GM12892 (cell line): ENCODE results near the gene CMTM8.

ENCODE experiments used
- POLR2A ChIP-seq: IDR thresholded peaks from 2 replicates; pipeline ENCODE4 v1.6.1; 2011; ENCODE audit warnings: low read depth, low read length, control low read depth
- POLR2AphosphoS5 ChIP-seq: IDR thresholded peaks from 2 replicates; pipeline ENCODE4 v1.6.1; 2011; ENCODE audit warnings: low read depth, low read length, control low read depth
- TAF1 ChIP-seq: IDR thresholded peaks from 2 replicates; pipeline ENCODE4 v1.6.1; 2011; ENCODE audit warnings: low read depth, mild to moderate bottlenecking, control low read depth, low read length, borderline replicate concordance

DNA sequence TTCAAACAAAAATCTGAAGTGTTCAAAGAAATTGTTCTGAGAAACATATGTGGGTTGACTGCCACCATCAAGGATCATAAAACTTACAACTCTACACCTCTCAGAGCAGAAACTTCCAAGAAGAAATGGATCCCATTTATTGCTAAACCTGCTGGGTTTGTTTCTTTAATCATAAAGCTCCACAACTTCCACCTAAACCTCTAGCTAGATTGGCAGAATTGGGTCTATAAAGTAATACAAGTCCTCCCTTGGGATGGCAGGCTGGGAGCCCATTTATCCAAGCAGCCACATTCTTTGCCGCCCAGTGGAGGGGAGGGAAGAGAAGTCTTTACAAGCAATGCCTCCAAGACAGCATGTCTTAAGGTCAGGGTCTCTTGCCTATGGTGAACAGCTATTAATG is 40.5 kb upstream of the CMTM8 start:
- TF ChIP-seq POLR2A (no peak), TAF1 (no peak), POLR2AphosphoS5 (no peak)
